HuH-7 (cell line): ENCODE measurements around the gene CNTN2.

ENCODE experiments used
- DNase-seq: peaks from one replicate; pipeline ENCODE4 v3.0.0; 2011; ENCODE audit warnings: low spot score

The CNTN2 gene

DNA sequence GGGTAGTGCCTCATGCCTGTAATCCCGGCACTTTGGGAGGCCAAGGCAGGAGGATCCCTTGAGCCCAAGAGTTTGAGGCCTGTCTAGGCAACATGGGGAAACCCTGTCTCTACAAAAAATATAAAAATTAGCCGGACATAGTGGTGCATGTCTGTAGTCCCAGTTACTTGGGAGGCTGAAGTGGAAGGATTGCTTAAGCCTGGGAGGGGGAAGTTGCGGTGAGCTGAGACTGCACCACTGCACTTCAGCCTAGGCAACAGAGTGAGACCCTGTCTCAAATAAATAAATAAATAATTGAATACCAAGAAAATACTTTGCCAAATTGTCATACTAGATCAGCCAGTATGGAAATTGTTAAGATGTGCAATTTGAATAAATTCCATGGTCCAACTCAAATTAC lies 84.6 kb downstream of the CNTN2 start:
- no peak for DNase-seq
